ENCODE results near the gene DCPS. TPM values are rescaled to one million over a fixed set of nuclear protein-coding genes. Genes with fewer than 3 reads are reported as not detected.

The DCPS gene
- total and polyA plus RNA-seq, 7 experiments from 2014 or later: 11.0 to 39.2 (median 17.9) TPM

DNA sequence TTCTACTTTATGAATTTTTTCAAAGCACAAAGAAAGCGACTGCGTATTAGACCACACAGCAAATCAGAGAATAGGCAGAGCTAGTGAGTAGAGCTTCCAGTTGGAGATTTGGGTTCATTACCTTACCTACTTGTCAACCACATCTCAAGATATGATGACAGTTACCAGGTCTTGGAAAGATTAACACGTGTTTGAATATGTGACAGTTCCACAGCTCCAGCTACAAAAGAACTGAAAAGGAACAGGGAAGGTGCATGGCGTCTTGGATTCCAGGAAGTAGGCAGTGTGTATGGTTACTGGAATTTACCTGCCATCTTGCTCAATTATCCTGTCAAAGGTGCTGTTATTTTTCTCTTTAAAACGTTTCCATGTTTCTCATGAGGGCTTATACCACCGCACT lies 15.6 kb upstream of the DCPS start:
- H3K27ac ChIP-seq (ENCODE audit: low read depth, low read length): no peak overlapping the region
- peaks cover 0 to 44% (median 16%) of the 10 kb centered on the region in 3 experiments for H3K36me3 ChIP-seq (ENCODE audit: control insufficient read depth in 2 of 3, insufficient read depth in 3 of 3, low read length in 3 of 3)
- H3K27me3 ChIP-seq (ENCODE audit: control insufficient read depth in 2 of 2, insufficient read depth in 2 of 2, low read length in 2 of 2): no peaks in the 10 kb centered on the region
- H3K4me1 ChIP-seq (ENCODE audit: control insufficient read depth in 2 of 2, insufficient read depth in 2 of 2, low read length in 2 of 2): peaks cover 10 to 12% of the 10 kb centered on the region in 2 donors
- intact Hi-C loops (cut with micrococcal nuclease): no loop called here
- ChIA-PET POLR2A (interaction anchor here (1.1 to 2.1 kb wide), 2 partner anchors 12 to 19 kb away, joined by 4 to 8 read pairs; partner anchors contain the start of genes FOXRED1 and SRPRA), CTCF (no interaction called here)
- no peaks in the 10 kb centered on the region for H3K9me3 ChIP-seq (ENCODE audit: control insufficient read depth in 2 of 3, low read length in 3 of 3)
- DNase-seq (no peak), ATAC-seq (no peak)
- no peak overlapping the region for H3K4me3 Mint-ChIP-seq
- peak overlapping the region in 2 of 9 donors; percentile 28 to 43 for H3K27ac Mint-ChIP-seq
- peaks cover 5 to 29% (median 22%) of the 10 kb centered on the region in 7 donors for H3K4me1 Mint-ChIP-seq
- no peaks in the 10 kb centered on the region for H3K27me3 Mint-ChIP-seq
- no peak overlapping the region for H3K4me3 ChIP-seq (ENCODE audit: low read length)
- peaks cover 2 to 28% (median 8%) of the 10 kb centered on the region in 5 donors for H3K36me3 Mint-ChIP-seq
- no peaks in the 10 kb centered on the region for H3K9me3 Mint-ChIP-seq

GRCh38 chr11:126290887-126291286 lies 13.0 kb upstream of the DCPS start:
- Mint-ChIP-seq H3K27ac (no peak overlapping the region), H3K4me3 (no peak overlapping the region), H3K27me3 (no peaks in the 10 kb centered on the region), H3K4me1 (peaks cover 5 to 12% (median 9%) of the 10 kb centered on the region in 7 donors), H3K36me3 (peaks cover 9 to 45% (median 10%) of the 10 kb centered on the region in 5 donors), H3K9me3 (no peaks in the 10 kb centered on the region)
- H3K9me3 ChIP-seq (ENCODE audit: control insufficient read depth in 2 of 3, low read length in 3 of 3): no peaks in the 10 kb centered on the region
- DNase-seq (no peak), ATAC-seq (no peak)
- H3K27me3 ChIP-seq (ENCODE audit: control insufficient read depth in 2 of 2, insufficient read depth in 2 of 2, low read length in 2 of 2): no peaks in the 10 kb centered on the region
- ChIA-PET POLR2A (interaction anchor here (1.4 kb wide), 1 partner anchor 9 kb away, joined by 3 read pairs; no protein-coding TSS in a partner anchor), CTCF (no interaction called here)
- no peaks in the 10 kb centered on the region for H3K4me1 ChIP-seq (ENCODE audit: control insufficient read depth in 2 of 2, insufficient read depth in 2 of 2, low read length in 2 of 2)
- no peak overlapping the region for H3K4me3 ChIP-seq (ENCODE audit: low read length)
- H3K27ac ChIP-seq (ENCODE audit: low read depth, low read length): no peak overlapping the region
- intact Hi-C loops (cut with micrococcal nuclease): no loop called here
- H3K36me3 ChIP-seq (ENCODE audit: control insufficient read depth in 2 of 3, insufficient read depth in 3 of 3, low read length in 3 of 3): peaks cover 0 to 56% (median 16%) of the 10 kb centered on the region in 3 experiments

DNA sequence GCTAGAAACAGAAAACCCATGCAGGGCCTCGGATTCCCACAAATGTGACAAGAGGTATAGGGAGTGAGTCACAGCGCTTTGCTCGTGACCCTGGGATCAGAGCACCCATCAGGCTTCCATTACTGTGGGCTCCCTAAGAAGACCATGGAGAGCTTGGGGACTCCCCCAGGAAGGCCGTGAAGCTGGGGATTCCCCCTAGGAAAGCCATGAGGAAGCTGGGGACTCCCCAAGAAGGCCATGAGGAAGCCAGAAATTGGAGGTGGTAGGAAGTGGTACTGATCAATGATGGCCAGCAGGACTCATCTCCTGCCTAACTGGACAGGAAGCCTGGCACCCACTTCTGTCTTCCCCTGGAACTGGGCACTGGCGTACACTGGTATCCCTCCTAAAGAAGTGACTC lies 10.1 kb upstream of the DCPS start:
- H3K4me1 ChIP-seq (ENCODE audit: control insufficient read depth in 2 of 2, insufficient read depth in 2 of 2, low read length in 2 of 2): no peaks in the 10 kb centered on the region
- no peak overlapping the region for H3K27ac ChIP-seq (ENCODE audit: low read depth, low read length)
- Mint-ChIP-seq H3K4me3 (no peak overlapping the region), H3K27me3 (no peaks in the 10 kb centered on the region), H3K36me3 (peaks cover 7 to 59% (median 14%) of the 10 kb centered on the region in 5 donors), H3K4me1 (peaks cover 7 to 23% (median 12%) of the 10 kb centered on the region in 7 donors), H3K27ac (no peak overlapping the region), H3K9me3 (no peaks in the 10 kb centered on the region)
- no peaks in the 10 kb centered on the region for H3K9me3 ChIP-seq (ENCODE audit: control insufficient read depth in 2 of 3, low read length in 3 of 3)
- H3K27me3 ChIP-seq (ENCODE audit: control insufficient read depth in 2 of 2, insufficient read depth in 2 of 2, low read length in 2 of 2): no peaks in the 10 kb centered on the region
- ATAC-seq (peak; percentile 16), DNase-seq (no peak)
- ChIA-PET CTCF (no interaction called here), POLR2A (interaction anchor here (0.9 kb wide), 1 partner anchor 10 kb away, joined by 4 read pairs; no protein-coding TSS in a partner anchor)
- H3K4me3 ChIP-seq (ENCODE audit: low read length): no peak overlapping the region
- peaks cover 0 to 50% (median 16%) of the 10 kb centered on the region in 3 experiments for H3K36me3 ChIP-seq (ENCODE audit: control insufficient read depth in 2 of 3, insufficient read depth in 3 of 3, low read length in 3 of 3)
- intact Hi-C loops (cut with micrococcal nuclease): no loop called here

DNA sequence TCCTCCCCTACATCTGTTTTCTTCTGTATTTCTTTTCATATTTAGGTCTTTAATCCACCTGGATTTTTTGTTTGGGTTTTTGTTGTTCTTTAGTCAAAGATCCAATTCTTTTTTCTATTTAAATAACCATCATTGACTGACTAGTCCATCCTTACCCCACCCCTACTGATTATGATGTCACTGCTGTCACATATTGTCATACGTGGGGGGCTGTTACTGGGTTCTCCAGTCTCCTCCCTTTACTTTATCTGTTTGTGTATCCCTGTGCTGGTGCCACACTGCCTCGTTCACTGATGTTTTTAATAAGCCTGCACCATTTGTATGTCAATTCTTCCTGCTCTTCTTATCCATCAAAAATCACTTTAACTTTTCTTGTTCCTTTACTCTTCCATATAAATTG lies 6.9 kb upstream of the DCPS start:
- CTCF ChIA-PET: no interaction called here
- no peak overlapping the region for H3K27ac ChIP-seq (ENCODE audit: low read depth, low read length)
- ATAC-seq: no peak
- H3K27me3 ChIP-seq (ENCODE audit: control insufficient read depth in 2 of 2, insufficient read depth in 2 of 2, low read length in 2 of 2): no peaks in the 10 kb centered on the region
- intact Hi-C loops (cut with micrococcal nuclease): no loop called here
- Mint-ChIP-seq H3K4me3 (no peak overlapping the region), H3K36me3 (peaks cover 7 to 41% (median 14%) of the 10 kb centered on the region in 5 donors), H3K27ac (peak overlapping the region in 1 of 9 donors; percentile 58), H3K27me3 (no peaks in the 10 kb centered on the region), H3K9me3 (no peaks in the 10 kb centered on the region), H3K4me1 (peaks cover 7 to 23% (median 12%) of the 10 kb centered on the region in 7 donors)
- H3K4me3 ChIP-seq (ENCODE audit: low read length): no peak overlapping the region
- H3K4me1 ChIP-seq (ENCODE audit: control insufficient read depth in 2 of 2, insufficient read depth in 2 of 2, low read length in 2 of 2): no peaks in the 10 kb centered on the region
- DNase-seq: no peak
- H3K36me3 ChIP-seq (ENCODE audit: control insufficient read depth in 2 of 3, insufficient read depth in 3 of 3, low read length in 3 of 3): peaks cover 0 to 23% (median 0%) of the 10 kb centered on the region in 3 experiments
- H3K9me3 ChIP-seq (ENCODE audit: control insufficient read depth in 2 of 3, low read length in 3 of 3): no peaks in the 10 kb centered on the region
- POLR2A ChIA-PET: no interaction called here

DNA sequence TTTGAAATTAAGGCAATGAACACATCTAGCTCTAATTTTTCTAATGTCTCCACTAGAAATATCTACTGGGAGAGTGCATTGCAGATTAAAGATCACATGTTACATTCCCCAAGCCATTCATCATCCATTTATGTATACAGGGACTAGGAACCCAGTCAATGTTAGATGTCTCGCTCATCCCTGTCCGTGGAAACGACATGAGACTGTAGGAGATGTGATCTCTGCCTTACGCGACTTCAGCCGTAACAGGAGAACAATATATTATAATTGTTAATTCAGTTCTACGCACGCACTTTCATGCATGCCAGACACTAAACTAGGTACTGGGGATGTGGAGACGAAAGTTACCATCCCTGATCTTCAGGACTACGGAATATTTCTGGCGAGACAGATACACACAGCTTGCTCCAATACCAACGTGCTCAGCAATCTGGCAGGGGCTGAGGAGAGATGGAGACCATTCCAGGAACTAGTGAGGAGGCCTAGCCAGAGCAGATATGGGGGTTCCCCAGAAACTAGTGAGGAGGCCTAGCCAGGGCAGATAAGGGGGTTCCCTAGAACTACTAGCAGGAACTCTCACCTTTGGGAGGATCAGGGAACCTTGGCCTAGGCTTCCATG lies 706 bp downstream of the DCPS start:
- ATAC-seq (no peak), DNase-seq (no peak)
- Histone ChIP-seq H3K36me3 (ENCODE audit: control insufficient read depth in 2 of 3, insufficient read depth in 3 of 3, low read length in 3 of 3) (peaks cover 0 to 26% (median 3%) of the 10 kb centered on the region in 3 experiments), H3K4me1 (ENCODE audit: control insufficient read depth in 2 of 2, insufficient read depth in 2 of 2, low read length in 2 of 2) (peaks cover 18 to 20% of the 10 kb centered on the region in 2 donors), H3K9me3 (ENCODE audit: control insufficient read depth in 2 of 3, low read length in 3 of 3) (no peaks in the 10 kb centered on the region), H3K4me3 (ENCODE audit: low read length) (peak overlapping the region; percentile 100), H3K27me3 (ENCODE audit: control insufficient read depth in 2 of 2, insufficient read depth in 2 of 2, low read length in 2 of 2) (no peaks in the 10 kb centered on the region), H3K27ac (ENCODE audit: low read depth, low read length) (peak overlapping the region; percentile 97)
- H3K27ac Mint-ChIP-seq: peak overlapping the region; percentile 87 to 99 (median 96)
- H3K36me3 Mint-ChIP-seq: peaks cover 0 to 19% (median 5%) of the 10 kb centered on the region in 5 donors
- no peaks in the 10 kb centered on the region for H3K27me3 Mint-ChIP-seq
- H3K4me3 Mint-ChIP-seq: peak overlapping the region; percentile 91 to 99 (median 97)
- peaks cover 19 to 54% (median 45%) of the 10 kb centered on the region in 7 donors for H3K4me1 Mint-ChIP-seq
- intact Hi-C loops (cut with micrococcal nuclease): loop anchor here (1.0 to 5.0 kb wide), 12 partner anchors 14 to 1193 kb away; partner anchors contain the start of genes FAM118B (in 2 of the 2), FOXRED1 (in 2 of the 2), RPUSD4 (in 2 of the 2) and ST3GAL4 (in 2 of the 2)
- POLR2A ChIA-PET: interaction anchor here (0.7 to 2.6 kb wide), 7 partner anchors 14 to 680 kb away, joined by 3 to 29 read pairs (median 5); partner anchors contain the start of genes CHEK1, FOXRED1, SRPRA and TIRAP
- CTCF ChIA-PET: interaction anchor here (1.0 kb wide), 1 partner anchor 13 kb away, joined by 3 read pairs; no protein-coding TSS in a partner anchor
- H3K9me3 Mint-ChIP-seq: no peaks in the 10 kb centered on the region

DNA sequence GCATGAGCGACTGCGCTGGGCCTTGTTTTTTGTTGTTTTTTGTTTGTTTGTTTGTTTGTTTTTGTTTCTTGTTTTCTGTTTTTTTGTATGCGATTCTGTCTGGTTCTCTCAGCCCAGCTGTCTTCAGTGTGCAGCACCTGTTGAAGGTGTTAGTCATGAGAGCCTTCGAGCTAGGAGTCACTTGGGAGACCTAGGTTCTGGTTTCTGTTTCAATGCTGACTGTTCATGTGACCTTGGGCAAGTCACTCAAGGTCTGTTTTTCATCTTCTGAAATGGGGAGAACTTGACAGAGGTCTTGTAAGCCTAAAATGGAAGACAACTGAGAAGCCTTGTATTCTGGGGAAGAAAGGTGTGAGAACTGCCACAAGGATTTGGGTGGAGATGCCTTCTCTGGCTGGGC lies 1.8 kb downstream of the DCPS start:
- POLR2A ChIA-PET: interaction anchor here (0.5 to 2.6 kb wide), 4 partner anchors 9 to 37 kb away, joined by 3 to 29 read pairs (median 12); partner anchors contain the start of genes FOXRED1, SRPRA and TIRAP
- H3K27ac ChIP-seq (ENCODE audit: low read depth, low read length): no peak overlapping the region

More for the DNA sequence above, 1.8 kb downstream of the DCPS start:
- peak overlapping the region; percentile 50 to 87 (median 78) for H3K27ac Mint-ChIP-seq
- no peak overlapping the region for H3K4me3 ChIP-seq (ENCODE audit: low read length)
- no peak for DNase-seq
- no peak for ATAC-seq
- peak overlapping the region; percentile 61 to 87 (median 73) for H3K4me3 Mint-ChIP-seq
- peaks cover 4 to 22% (median 8%) of the 10 kb centered on the region in 5 donors for H3K36me3 Mint-ChIP-seq
- H3K4me1 Mint-ChIP-seq: peaks cover 19 to 66% (median 53%) of the 10 kb centered on the region in 7 donors
- H3K27me3 ChIP-seq (ENCODE audit: control insufficient read depth in 2 of 2, insufficient read depth in 2 of 2, low read length in 2 of 2): no peaks in the 10 kb centered on the region
- H3K4me1 ChIP-seq (ENCODE audit: control insufficient read depth in 2 of 2, insufficient read depth in 2 of 2, low read length in 2 of 2): peaks cover 18 to 20% of the 10 kb centered on the region in 2 donors
- no peaks in the 10 kb centered on the region for H3K27me3 Mint-ChIP-seq
- intact Hi-C loops (cut with micrococcal nuclease): loop anchor here (2.0 kb wide), 2 partner anchors 13 to 49 kb away; partner anchors contain the start of gene ST3GAL4 (in 1 of the 2)
- peaks cover 0 to 33% (median 3%) of the 10 kb centered on the region in 3 experiments for H3K36me3 ChIP-seq (ENCODE audit: control insufficient read depth in 2 of 3, insufficient read depth in 3 of 3, low read length in 3 of 3)
- no peaks in the 10 kb centered on the region for H3K9me3 ChIP-seq (ENCODE audit: control insufficient read depth in 2 of 3, low read length in 3 of 3)
- CTCF ChIA-PET: no interaction called here
- no peaks in the 10 kb centered on the region for H3K9me3 Mint-ChIP-seq

All from naive thymus-derived CD4-positive, alpha-beta T cell (primary cell).